PC-3 (cell line): ENCODE data around the gene WWP2. TPM values are rescaled to one million over a fixed set of nuclear protein-coding genes. Genes with fewer than 3 reads are reported as not detected.

Source experiments
- ATAC-seq: fragments of 200-7000 bp; cut with Tn5 transposase; 2 replicates; pipeline ENCODE4 v1.9.1; 2020; ENCODE audit warnings: mild to moderate bottlenecking, moderate library complexity
- BruUV-seq: library from RNA; stranded (reverse); fragments of 400-500 nt; replicated peaks from 2 replicates; lab custom pipeline; 2021; lab: Mats Ljungman, UMichigan
- CTCF ChIA-PET: fragments of 300-600 bp; sonication (Branson Sonifier 250); formaldehyde crosslinking; loops from one replicate; lab custom pipeline; 2022; ENCODE audit warnings: antibody characterized with exemption; lab: Charles Lee
- POLR2A ChIA-PET: fragments of 300-600 bp; sonication (Branson Sonifier 250); formaldehyde crosslinking; loops from one replicate; lab custom pipeline; 2022; ENCODE audit warnings: antibody characterized with exemption; ENCODE audit not compliant: unreplicated experiment; lab: Charles Lee
- DNase-seq: peaks from one replicate; pipeline ENCODE4 v3.0.0-alpha.2; 2015
- H2AFZ ChIP-seq: fragments of 300-600 bp; sonication (generic); 2 replicates; pipeline ENCODE4 v1.6.0; 2016; ENCODE audit warnings: antibody characterized with exemption, low read length
- H3F3A ChIP-seq: fragments of 300-600 bp; sonication (generic); one replicate; pipeline ENCODE4 v1.6.0; 2017; ENCODE audit warnings: antibody characterized with exemption, low read length, control low read depth, mild to moderate bottlenecking; ENCODE audit not compliant: unreplicated experiment
- H3K27ac ChIP-seq: fragments of 300-600 bp; sonication (generic); 2 replicates; pipeline ENCODE4 v1.5.1; 2016; ENCODE audit warnings: mild to moderate bottlenecking, low read length
- H3K27me3 ChIP-seq: fragments of 300-600 bp; sonication (generic); 2 replicates; pipeline ENCODE4 v1.6.1; 2016; ENCODE audit warnings: low read length, mixed read lengths
- H3K36me3 ChIP-seq: fragments of 300-600 bp; sonication (generic); 2 replicates; pipeline ENCODE4 v1.6.1; 2016; ENCODE audit warnings: low read depth, mixed run types, low read length, mixed read lengths
- H3K4me1 ChIP-seq: fragments of 300-600 bp; sonication (generic); 2 replicates; pipeline ENCODE4 v1.5.1; 2016; ENCODE audit warnings: low read length; ENCODE audit not compliant: insufficient read depth
- H3K4me2 ChIP-seq: fragments of 300-600 bp; sonication (generic); 2 replicates; pipeline ENCODE4 v1.6.0; 2016; ENCODE audit warnings: low read length
- H3K4me3 ChIP-seq: fragments of 300-600 bp; sonication (generic); 2 replicates; pipeline ENCODE4 v1.5.1; 2016; ENCODE audit warnings: mild to moderate bottlenecking, low read length, mixed read lengths
- H3K79me2 ChIP-seq: fragments of 300-600 bp; sonication (generic); 2 replicates; pipeline ENCODE4 v1.6.1; 2017; ENCODE audit warnings: low read length, mixed read lengths
- H3K9ac ChIP-seq: fragments of 300-600 bp; sonication (generic); 2 replicates; pipeline ENCODE4 v1.6.0; 2016; ENCODE audit warnings: mild to moderate bottlenecking, low read length
- H3K9me2 ChIP-seq: fragments of 300-600 bp; sonication (generic); replicated peaks from 2 replicates; pipeline ENCODE4 v1.6.1; 2016; ENCODE audit warnings: mixed run types, low read length, mixed read lengths
- H3K9me3 ChIP-seq: fragments of 300-600 bp; sonication (generic); 2 replicates; pipeline ENCODE4 v1.6.1; 2016; ENCODE audit warnings: low read length, mixed read lengths
- H4K20me1 ChIP-seq: fragments of 300-600 bp; sonication (generic); 2 replicates; pipeline ENCODE4 v1.6.1; 2016; ENCODE audit warnings: low read length, mixed read lengths
- EZH2 ChIP-seq: fragments of 300-600 bp; sonication (generic); IDR thresholded peaks from one replicate; pipeline ENCODE4 v1.6.1; 2017; ENCODE audit warnings: antibody characterized with exemption, mild to moderate bottlenecking, low read length; ENCODE audit not compliant: unreplicated experiment
- EZH2phosphoT487 ChIP-seq: fragments of 300-600 bp; sonication (generic); IDR thresholded peaks from 2 replicates; pipeline ENCODE4 v1.6.1; 2018; ENCODE audit warnings: mild to moderate bottlenecking, antibody characterized with exemption, low read length, borderline replicate concordance
- intact Hi-C: fragments of 100-400 bp; cut with micrococcal nuclease; formaldehyde crosslinking; loops from 2 replicates; pipeline ENCODE4 v1.9.0; 2023
- total RNA-seq: library from RNA; depleted of rRNA; stranded (reverse); fragments of >200 nt; gene quantifications from 2 replicates; pipeline ENCODE4 v1.2.3, GENCODE V29; 2014
- TF ChIP-seq, protein P1 (sequence below): fragments of 300-600 bp; sonication (generic); conservative IDR thresholded peaks from 2 replicates; pipeline ENCODE4 v1.5.1; 2017; ENCODE audit warnings: antibody characterized with exemption, low read depth, mild to moderate bottlenecking, low read length

WWP2 gene
- total RNA-seq, 1 experiment from 2014 or later, result 15.8 TPM

DNA sequence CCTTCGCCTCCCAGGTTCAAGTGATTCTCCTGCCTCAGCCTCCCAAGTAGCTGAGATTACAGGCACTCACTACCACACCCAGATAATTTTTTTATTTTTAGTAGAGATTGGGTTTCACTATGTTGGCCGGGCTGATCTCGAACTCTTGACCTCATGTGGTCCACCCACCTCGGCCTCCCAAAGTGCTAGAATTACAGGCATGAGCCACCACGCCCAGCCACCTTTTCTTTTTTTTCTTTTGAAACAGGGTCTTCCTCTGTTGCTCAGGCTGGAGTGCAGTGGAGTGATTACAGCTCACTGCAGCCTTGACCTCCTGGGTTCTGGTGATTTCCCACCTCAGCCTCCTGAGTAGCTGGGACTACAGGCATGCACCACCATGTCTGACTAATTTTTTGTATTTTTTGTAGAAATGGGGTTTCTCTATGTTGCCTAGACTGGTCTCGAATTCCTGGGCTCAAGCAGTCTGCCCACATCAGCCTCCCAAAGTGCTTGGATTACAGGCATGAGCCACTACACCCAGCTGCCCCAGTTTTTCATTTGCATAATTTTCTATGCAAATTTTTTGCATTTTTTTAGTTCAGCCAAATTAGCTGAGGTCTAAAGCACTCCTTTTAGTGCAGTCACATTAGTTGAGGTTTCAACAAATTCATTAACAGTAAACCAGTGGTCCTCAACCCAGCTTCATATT lies 11.3 kb downstream of the WWP2 start:
- H3K79me2 ChIP-seq, result 0 out of 2 replicates have a peak, but pooled peaks cover 6% of the 10 kb centered on the region
- H3K36me3 ChIP-seq, result no peaks in the 10 kb centered on the region
- no peaks in the 10 kb centered on the region for H3F3A ChIP-seq
- no peaks in the 10 kb centered on the region for H4K20me1 ChIP-seq
- no peak for ATAC-seq
- H3K4me1 ChIP-seq, result no peaks in the 10 kb centered on the region
- no peaks in the 10 kb centered on the region for H3K27me3 ChIP-seq
- H3K27ac ChIP-seq, result no peak overlapping the region
- no peak overlapping the region for H3K4me2 ChIP-seq
- H3K4me3 ChIP-seq, result no peak overlapping the region
- no peak for DNase-seq
- TF ChIP-seq, protein P1, sequence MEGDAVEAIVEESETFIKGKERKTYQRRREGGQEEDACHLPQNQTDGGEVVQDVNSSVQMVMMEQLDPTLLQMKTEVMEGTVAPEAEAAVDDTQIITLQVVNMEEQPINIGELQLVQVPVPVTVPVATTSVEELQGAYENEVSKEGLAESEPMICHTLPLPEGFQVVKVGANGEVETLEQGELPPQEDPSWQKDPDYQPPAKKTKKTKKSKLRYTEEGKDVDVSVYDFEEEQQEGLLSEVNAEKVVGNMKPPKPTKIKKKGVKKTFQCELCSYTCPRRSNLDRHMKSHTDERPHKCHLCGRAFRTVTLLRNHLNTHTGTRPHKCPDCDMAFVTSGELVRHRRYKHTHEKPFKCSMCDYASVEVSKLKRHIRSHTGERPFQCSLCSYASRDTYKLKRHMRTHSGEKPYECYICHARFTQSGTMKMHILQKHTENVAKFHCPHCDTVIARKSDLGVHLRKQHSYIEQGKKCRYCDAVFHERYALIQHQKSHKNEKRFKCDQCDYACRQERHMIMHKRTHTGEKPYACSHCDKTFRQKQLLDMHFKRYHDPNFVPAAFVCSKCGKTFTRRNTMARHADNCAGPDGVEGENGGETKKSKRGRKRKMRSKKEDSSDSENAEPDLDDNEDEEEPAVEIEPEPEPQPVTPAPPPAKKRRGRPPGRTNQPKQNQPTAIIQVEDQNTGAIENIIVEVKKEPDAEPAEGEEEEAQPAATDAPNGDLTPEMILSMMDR, result no peak
- no peak for TF ChIP-seq EZH2phosphoT487
- no peak for TF ChIP-seq EZH2
- H3K9me3 ChIP-seq, result no peaks in the 10 kb centered on the region
- intact Hi-C loops, result no loop called here
- no peak overlapping the region for H3K9ac ChIP-seq
- no peak overlapping the region for H2AFZ ChIP-seq
- H3K9me2 ChIP-seq, result no peaks in the 10 kb centered on the region
- no TSS peak for BruUV-seq
- ChIA-PET CTCF (no interaction called here), POLR2A (no interaction called here)

- H3K79me2 ChIP-seq, result no peaks in the 10 kb centered on the region
- intact Hi-C loops, result no loop called here
- BruUV-seq, result no TSS peak
- no peaks in the 10 kb centered on the region for H4K20me1 ChIP-seq
- no peaks in the 10 kb centered on the region for H3K9me2 ChIP-seq
- DNase-seq (no peak), ATAC-seq (no peak)
- ChIA-PET CTCF (no interaction called here), POLR2A (no interaction called here)
- H2AFZ ChIP-seq, result no peak overlapping the region
- no peaks in the 10 kb centered on the region for H3K9me3 ChIP-seq
- TF ChIP-seq EZH2phosphoT487 (no peak), EZH2 (no peak)
- TF ChIP-seq, protein P1, result no peak
- H3K27ac ChIP-seq, result no peak overlapping the region
- no peaks in the 10 kb centered on the region for H3K27me3 ChIP-seq
- no peak overlapping the region for H3K9ac ChIP-seq
- H3K4me3 ChIP-seq, result no peak overlapping the region
- no peak overlapping the region for H3K4me2 ChIP-seq
- H3K36me3 ChIP-seq, result no peaks in the 10 kb centered on the region
- no peaks in the 10 kb centered on the region for H3F3A ChIP-seq
- H3K4me1 ChIP-seq, result no peaks in the 10 kb centered on the region
Observed at GRCh38 chr16:69775563-69775962, 13.4 kb downstream of the WWP2 start.

- H3K27ac ChIP-seq, result no peak overlapping the region
- ChIA-PET CTCF (no interaction called here), POLR2A (no interaction called here)
- DNase-seq (no peak), ATAC-seq (no peak)
- no peaks in the 10 kb centered on the region for H3F3A ChIP-seq
- no peaks in the 10 kb centered on the region for H3K9me2 ChIP-seq
- H4K20me1 ChIP-seq, result no peaks in the 10 kb centered on the region
- H3K9me3 ChIP-seq, result no peaks in the 10 kb centered on the region
- no TSS peak for BruUV-seq
- no peaks in the 10 kb centered on the region for H3K36me3 ChIP-seq
- H3K27me3 ChIP-seq, result no peaks in the 10 kb centered on the region
- no peak overlapping the region for H2AFZ ChIP-seq
- H3K4me3 ChIP-seq, result no peak overlapping the region
- TF ChIP-seq EZH2, result no peak
- no peak for TF ChIP-seq EZH2phosphoT487
- TF ChIP-seq, protein P1, result no peak
- intact Hi-C loops, result no loop called here
- no peaks in the 10 kb centered on the region for H3K79me2 ChIP-seq
- no peaks in the 10 kb centered on the region for H3K4me1 ChIP-seq
- no peak overlapping the region for H3K9ac ChIP-seq
- H3K4me2 ChIP-seq, result no peak overlapping the region
Observed at GRCh38 chr16:69779724-69780123, 17.6 kb downstream of the WWP2 start.
